ENCODE results near the gene CD93. TPM values are rescaled to one million over a fixed set of nuclear protein-coding genes. Genes with fewer than 3 reads are reported as not detected.

Gene CD93
- total RNA-seq, 2 experiments from 2014 or later, result 0.11 TPM

GRCh38 chr20:23079016-23079351 is 7.1 kb downstream of the CD93 start:
- ChIA-PET POLR2A (no interaction called here), CTCF (no interaction called here)
- intact Hi-C loops (cut with micrococcal nuclease), result no loop called here
- TF ChIP-seq CTCF (IDR thresholded peaks at IDR 0.05), result no peak
- no peak for DNase-seq
- no peaks in the 10 kb centered on the region for H3K36me3 Mint-ChIP-seq (ENCODE audit: low read depth)
- H3K9me3 Mint-ChIP-seq, result no peaks in the 10 kb centered on the region
- H3K27ac Mint-ChIP-seq, result no peak overlapping the region
- no peaks in the 10 kb centered on the region for H3K27me3 Mint-ChIP-seq
- no peak for ATAC-seq
- no peak overlapping the region for H3K4me3 Mint-ChIP-seq
- H3K4me1 Mint-ChIP-seq (ENCODE audit: low read depth), result no peaks in the 10 kb centered on the region

DNA sequence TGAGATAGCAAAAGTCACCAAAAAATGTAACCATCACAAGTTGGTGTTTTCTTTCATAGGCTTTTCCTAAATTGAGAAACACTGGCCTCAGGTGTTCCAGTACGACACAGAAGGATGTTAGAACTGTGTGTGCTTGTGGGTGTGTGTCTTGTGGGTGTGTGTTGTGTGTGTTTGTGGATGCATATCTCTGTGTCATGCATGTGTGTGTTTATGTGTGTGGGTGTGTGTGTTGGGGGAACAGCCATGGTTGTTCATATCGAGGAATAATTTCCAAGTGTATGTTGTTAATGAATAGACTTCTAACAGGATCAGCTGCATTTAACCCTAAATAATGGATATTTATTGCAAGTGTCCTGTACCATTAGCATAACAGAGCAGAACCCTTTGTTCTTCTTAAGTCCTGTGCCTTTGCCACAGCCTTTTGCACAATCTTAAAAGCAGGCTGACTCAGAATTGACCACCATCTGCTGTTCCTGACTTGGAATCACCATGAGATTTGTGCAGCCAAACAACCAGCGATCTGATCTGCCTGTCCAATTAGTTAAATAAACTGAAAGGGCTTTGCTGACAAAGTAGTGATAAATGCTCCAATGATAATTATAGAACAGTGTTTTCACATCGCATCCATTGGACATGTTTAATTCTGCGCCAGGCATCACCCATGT is 7.6 kb downstream of the CD93 start:
- H3K27ac Mint-ChIP-seq, result no peak overlapping the region
- DNase-seq, result no peak
- CTCF ChIA-PET, result no interaction called here
- TF ChIP-seq CTCF (IDR thresholded peaks at IDR 0.05), result no peak
- H3K9me3 Mint-ChIP-seq, result no peaks in the 10 kb centered on the region
- H3K36me3 Mint-ChIP-seq (ENCODE audit: low read depth), result no peaks in the 10 kb centered on the region
- H3K4me3 Mint-ChIP-seq, result no peak overlapping the region
- intact Hi-C loops (cut with micrococcal nuclease), result no loop called here
- POLR2A ChIA-PET, result no interaction called here
- no peaks in the 10 kb centered on the region for H3K4me1 Mint-ChIP-seq (ENCODE audit: low read depth)
- H3K27me3 Mint-ChIP-seq, result no peaks in the 10 kb centered on the region
- ATAC-seq, result no peak

GRCh38 chr20:23077277-23077676 is 8.8 kb downstream of the CD93 start:
- no peaks in the 10 kb centered on the region for H3K27me3 Mint-ChIP-seq
- ChIA-PET POLR2A (no interaction called here), CTCF (no interaction called here)
- H3K36me3 Mint-ChIP-seq (ENCODE audit: low read depth), result no peaks in the 10 kb centered on the region
- H3K9me3 Mint-ChIP-seq, result no peaks in the 10 kb centered on the region
- H3K4me1 Mint-ChIP-seq (ENCODE audit: low read depth), result no peaks in the 10 kb centered on the region
- ATAC-seq (no peak), DNase-seq (no peak)
- no peak for TF ChIP-seq CTCF (IDR thresholded peaks at IDR 0.05)
- H3K4me3 Mint-ChIP-seq, result no peak overlapping the region
- H3K27ac Mint-ChIP-seq, result no peak overlapping the region
- intact Hi-C loops (cut with micrococcal nuclease), result no loop called here

DNA sequence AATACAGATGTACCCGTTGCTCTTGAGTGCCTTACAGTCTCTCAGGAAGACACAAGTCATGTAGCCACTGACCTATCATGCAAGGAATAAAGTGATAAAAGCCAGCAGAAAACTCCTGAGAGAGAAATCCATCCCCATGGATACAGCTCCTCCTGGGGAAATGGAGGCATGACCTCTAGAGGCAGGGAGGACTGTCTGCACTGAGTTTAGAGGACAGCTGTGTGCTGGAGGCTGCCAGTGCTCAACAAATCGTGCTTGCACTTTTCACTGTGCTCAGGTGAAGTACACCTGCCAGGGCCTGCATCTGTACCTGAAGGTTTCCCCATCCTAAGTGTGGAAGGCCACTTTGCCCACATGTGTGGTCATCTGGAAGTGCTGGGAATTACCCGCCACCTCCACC is 12.1 kb downstream of the CD93 start:
- POLR2A ChIA-PET, result interaction anchor here (0.6 kb wide), 1 partner anchor 18 kb away, joined by 6 read pairs; no protein-coding TSS in a partner anchor

More for the DNA sequence above, 12.1 kb downstream of the CD93 start:
- no peaks in the 10 kb centered on the region for H3K9me3 Mint-ChIP-seq
- CTCF ChIA-PET, result no interaction called here
- no peak for ATAC-seq
- DNase-seq, result no peak
- intact Hi-C loops (cut with micrococcal nuclease), result no loop called here
- no peak overlapping the region for H3K4me3 Mint-ChIP-seq
- H3K36me3 Mint-ChIP-seq (ENCODE audit: low read depth), result no peaks in the 10 kb centered on the region
- no peak overlapping the region for H3K27ac Mint-ChIP-seq
- no peaks in the 10 kb centered on the region for H3K27me3 Mint-ChIP-seq
- no peak for TF ChIP-seq CTCF (IDR thresholded peaks at IDR 0.05)
- H3K4me1 Mint-ChIP-seq (ENCODE audit: low read depth), result no peaks in the 10 kb centered on the region

Measured in activated CD8-positive, alpha-beta T cell treated with anti-CD3 and anti-CD28 coated beads for 36 hours (primary cell).